Measurements from ENCODE around the gene POLN. TPM values are rescaled to one million over a fixed set of nuclear protein-coding genes. Genes with fewer than 3 reads are reported as not detected.

POLN gene
- total RNA-seq, 3 donors from 2014 or later = 1.4 to 4.6 (median 1.4) TPM

DNA sequence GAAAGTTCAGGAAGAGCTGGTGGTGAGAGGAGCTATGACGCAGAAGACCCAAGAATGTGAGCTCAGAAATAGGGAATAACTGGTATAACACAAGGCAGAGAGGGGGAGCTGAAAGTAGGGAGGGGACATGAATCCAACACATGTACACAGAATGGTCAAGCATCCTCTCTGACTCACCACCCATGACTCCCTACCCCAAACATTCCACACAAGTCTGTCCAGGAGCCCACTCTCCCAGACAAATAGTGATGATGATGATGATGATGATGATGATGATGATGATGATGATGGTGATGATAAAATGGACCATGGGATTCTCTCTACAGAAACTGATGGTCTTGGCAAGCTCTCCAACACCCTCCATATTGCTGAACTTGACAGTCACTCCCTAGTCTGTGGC lies 136.4 kb downstream of the POLN start:
- Histone ChIP-seq H3K4me3 (no peak overlapping the region), H3K36me3 (ENCODE audit: low read depth) (no peaks in the 10 kb centered on the region), H3K9me3 (peaks cover 15% of the 10 kb centered on the region), H3K4me1 (ENCODE audit: low read depth) (no peaks in the 10 kb centered on the region)
- DNase-seq (no peak), ATAC-seq (no peak)
- intact Hi-C loops (cut with DNase I, micrococcal nuclease) = no loop called here
- TF ChIP-seq, protein P1, sequence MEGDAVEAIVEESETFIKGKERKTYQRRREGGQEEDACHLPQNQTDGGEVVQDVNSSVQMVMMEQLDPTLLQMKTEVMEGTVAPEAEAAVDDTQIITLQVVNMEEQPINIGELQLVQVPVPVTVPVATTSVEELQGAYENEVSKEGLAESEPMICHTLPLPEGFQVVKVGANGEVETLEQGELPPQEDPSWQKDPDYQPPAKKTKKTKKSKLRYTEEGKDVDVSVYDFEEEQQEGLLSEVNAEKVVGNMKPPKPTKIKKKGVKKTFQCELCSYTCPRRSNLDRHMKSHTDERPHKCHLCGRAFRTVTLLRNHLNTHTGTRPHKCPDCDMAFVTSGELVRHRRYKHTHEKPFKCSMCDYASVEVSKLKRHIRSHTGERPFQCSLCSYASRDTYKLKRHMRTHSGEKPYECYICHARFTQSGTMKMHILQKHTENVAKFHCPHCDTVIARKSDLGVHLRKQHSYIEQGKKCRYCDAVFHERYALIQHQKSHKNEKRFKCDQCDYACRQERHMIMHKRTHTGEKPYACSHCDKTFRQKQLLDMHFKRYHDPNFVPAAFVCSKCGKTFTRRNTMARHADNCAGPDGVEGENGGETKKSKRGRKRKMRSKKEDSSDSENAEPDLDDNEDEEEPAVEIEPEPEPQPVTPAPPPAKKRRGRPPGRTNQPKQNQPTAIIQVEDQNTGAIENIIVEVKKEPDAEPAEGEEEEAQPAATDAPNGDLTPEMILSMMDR (IDR thresholded peaks at IDR 0.05) = no peak

DNA sequence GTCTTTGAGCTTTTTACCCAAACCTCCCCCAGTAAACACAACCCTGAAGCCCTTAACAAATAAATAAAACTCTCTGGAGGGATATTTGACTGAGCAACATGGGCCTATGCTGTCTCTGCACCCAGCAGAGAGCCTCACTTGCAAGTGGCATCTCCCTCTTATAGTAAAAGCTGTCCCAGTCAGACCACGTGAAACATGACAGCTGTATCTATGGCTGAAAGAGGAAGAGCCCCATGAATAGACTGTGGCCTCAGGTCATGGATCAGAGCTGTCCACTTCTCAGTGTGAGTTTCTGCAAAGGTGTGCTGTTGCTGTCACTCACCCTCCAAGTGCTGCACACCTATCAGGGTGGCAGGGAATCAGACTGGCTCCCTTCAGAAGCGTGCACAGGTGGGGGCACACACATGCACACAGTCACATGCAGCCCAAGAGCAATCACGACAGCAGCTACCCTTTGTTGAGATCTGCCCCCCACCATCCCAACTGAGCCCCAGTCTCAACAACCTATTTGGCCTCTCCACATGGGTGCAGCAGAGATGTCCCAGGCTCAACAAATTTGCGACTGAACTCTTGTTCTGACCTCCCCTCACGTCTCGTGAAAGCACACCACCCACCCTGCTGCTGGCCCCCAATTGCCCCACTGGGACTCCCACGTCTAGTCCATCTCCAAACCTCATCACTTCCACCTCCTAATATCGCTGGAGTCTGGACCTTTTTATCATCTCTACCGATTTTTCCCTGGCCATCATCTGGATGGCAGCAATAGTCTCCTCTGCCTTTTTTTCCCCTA lies 137.2 kb downstream of the POLN start:
- peaks cover 15% of the 10 kb centered on the region for H3K9me3 ChIP-seq
- intact Hi-C loops (cut with DNase I, micrococcal nuclease) = no loop called here
- no peaks in the 10 kb centered on the region for H3K36me3 ChIP-seq (ENCODE audit: low read depth)
- TF ChIP-seq, protein P1 (IDR thresholded peaks at IDR 0.05) = no peak
- ATAC-seq (no peak), DNase-seq (no peak)
- no peak overlapping the region for H3K4me3 ChIP-seq
- H3K4me1 ChIP-seq (ENCODE audit: low read depth) = no peaks in the 10 kb centered on the region

DNA sequence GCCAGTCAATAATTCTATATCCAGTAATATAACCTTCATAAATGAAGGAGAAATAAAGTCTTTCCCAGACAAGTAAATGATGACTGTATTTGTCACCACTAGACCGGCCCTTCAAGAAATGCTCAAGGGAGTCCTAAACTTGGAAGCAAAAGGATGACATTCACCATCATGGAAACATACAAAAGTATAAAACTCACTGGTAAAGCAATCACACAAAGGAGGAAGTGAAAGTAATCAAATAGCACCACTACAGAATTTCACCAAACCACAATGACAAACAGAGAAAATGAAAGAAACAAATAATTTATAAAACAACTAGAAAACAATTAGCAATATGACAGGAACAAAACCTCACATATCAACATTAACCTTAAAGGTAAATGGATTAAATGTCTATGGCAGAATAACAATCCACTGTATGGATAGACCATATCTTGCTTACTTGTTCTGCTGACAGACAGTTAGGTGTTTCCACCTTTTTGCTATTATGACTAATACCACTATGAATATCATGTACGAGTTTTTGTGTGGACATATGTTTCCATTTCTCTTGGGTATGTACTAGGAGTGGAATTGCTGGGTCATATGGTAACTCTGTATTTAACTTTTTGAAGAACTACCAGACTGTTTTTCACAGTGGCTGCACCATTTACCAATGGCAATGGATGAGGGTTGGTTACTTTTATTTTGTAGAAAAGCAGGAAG lies 137.9 kb downstream of the POLN start:
- intact Hi-C loops (cut with DNase I, micrococcal nuclease) = no loop called here
- ATAC-seq = no peak
- H3K36me3 ChIP-seq (ENCODE audit: low read depth) = no peaks in the 10 kb centered on the region
- no peaks in the 10 kb centered on the region for H3K4me1 ChIP-seq (ENCODE audit: low read depth)
- no peak for DNase-seq
- TF ChIP-seq, protein P1 (IDR thresholded peaks at IDR 0.05) = no peak
- no peak overlapping the region for H3K4me3 ChIP-seq
- H3K9me3 ChIP-seq = peaks cover 15% of the 10 kb centered on the region

DNA sequence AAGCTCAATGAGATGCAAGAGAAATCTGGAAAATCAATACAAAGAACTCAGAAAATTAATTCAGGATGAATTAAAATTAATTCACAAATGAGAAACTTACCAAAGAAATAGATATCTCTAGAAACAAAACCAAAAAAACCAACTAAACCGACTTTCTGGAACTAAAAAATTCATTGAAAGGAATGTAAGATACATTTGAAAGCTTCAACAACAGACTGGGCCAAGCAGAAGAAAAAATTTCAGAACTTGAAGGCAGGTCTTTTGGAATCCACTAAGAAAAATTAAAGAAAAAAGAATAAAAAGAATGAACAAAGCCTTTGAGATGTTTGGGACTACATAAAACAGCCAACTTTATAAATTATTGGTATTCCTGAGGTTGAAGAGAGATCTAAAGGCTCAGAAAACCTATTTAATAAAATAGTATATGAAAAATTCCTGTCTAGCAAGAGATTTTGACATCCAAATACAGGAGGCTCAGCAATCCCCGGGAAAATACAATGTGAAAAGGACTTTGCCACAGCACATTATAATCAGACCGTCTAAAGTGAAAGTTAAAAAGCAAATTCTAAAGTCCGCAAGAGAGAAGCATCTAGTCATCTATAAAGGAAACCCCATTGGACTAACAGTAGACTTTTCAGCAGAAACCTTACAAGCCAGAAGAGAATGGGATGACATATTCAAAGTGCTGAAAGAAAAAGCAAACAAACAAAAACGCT lies 138.6 kb downstream of the POLN start:
- no peak for DNase-seq
- no peaks in the 10 kb centered on the region for H3K36me3 ChIP-seq (ENCODE audit: low read depth)
- intact Hi-C loops (cut with DNase I, micrococcal nuclease) = no loop called here
- TF ChIP-seq, protein P1 (IDR thresholded peaks at IDR 0.05) = no peak
- no peak for ATAC-seq
- H3K4me1 ChIP-seq (ENCODE audit: low read depth) = no peaks in the 10 kb centered on the region
- H3K9me3 ChIP-seq = peaks cover 15% of the 10 kb centered on the region
- no peak overlapping the region for H3K4me3 ChIP-seq

DNA sequence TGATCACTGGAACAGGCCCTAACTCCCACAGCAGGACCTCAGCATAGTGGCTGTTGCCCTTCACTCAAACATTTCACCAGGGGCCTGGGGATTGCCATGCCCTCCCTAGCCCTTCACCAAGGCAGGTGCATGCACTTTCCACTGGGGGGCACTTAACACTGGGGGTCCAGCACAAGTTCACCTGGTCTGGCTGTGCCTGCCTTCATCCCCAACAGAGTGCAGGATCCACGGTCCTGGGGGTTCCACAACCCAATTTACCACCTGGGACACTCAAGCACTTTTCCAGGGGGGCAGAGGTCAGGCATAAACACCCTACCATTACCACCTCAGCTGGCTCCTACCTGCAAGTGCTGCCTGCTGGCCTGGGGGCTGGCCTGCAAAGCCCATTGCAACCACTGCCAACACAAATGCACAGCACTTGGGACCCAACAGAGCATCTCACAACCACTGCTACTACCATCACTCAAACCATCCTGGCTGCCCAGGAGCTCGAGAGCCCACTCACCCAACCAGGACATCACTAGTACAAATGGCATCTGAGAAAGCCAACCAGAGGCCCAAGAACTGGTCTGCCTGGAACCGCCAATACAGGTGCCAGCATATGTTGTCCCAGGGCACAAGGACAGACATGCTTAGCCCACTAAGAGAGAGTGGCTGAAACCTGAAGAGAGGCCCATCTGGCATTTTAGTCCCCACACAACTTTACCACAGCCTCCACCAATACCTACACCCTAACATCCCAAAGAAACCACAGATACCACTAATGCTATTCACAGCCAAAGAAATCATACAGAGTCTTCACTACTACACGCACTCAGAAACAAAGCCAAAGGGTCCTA lies 139.7 kb downstream of the POLN start:
- ATAC-seq (no peak), DNase-seq (no peak)
- no peak overlapping the region for H3K4me3 ChIP-seq
- H3K4me1 ChIP-seq (ENCODE audit: low read depth) = no peaks in the 10 kb centered on the region
- H3K9me3 ChIP-seq = peaks cover 15% of the 10 kb centered on the region
- no peaks in the 10 kb centered on the region for H3K36me3 ChIP-seq (ENCODE audit: low read depth)
- intact Hi-C loops (cut with DNase I, micrococcal nuclease) = no loop called here
- TF ChIP-seq, protein P1 (IDR thresholded peaks at IDR 0.05) = no peak

Measured in mucosa of descending colon (tissue), 3 donors.